Measurements from ENCODE around the gene RNF183. TPM values are rescaled to one million over a fixed set of nuclear protein-coding genes. Genes with fewer than 3 reads are reported as not detected.

Gene RNF183, protein sequence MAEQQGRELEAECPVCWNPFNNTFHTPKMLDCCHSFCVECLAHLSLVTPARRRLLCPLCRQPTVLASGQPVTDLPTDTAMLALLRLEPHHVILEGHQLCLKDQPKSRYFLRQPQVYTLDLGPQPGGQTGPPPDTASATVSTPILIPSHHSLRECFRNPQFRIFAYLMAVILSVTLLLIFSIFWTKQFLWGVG
- total RNA-seq = under 1 TPM; 0.14 to 0.37 TPM

DNA sequence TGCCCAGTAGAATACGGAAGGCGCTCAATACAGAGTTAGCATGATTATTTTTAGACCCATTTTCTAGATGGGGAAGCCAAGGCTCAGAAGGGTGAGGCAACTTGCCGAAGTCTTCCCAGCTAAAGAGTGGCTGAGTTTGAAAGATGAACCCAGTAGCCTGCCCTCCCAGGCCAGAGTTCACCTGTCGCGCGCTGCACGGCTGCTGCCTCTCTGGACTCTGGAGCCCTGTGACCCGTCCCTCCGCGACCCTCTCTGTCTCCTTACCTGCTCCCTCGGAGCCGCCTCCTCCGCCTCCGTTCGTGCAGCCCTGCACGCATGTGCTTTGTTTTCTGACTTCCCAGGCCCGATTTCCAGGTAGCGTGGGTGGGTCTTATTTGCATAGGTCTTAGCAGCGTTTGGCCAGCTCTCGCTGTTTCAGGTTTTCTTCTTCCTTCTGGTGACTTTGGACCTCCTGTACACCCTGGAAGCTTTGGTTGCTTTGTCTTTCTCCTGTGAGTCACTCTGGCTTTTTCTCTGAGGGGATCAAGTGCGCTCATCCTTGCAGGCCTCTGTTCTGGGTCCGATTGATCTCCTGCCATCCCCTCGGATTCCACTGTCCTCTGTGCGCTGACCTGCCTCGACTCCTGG, at the start of gene RNF183:
Gene RNF183, minus strand, starts transcription at position 585 of the 627 bp plus-strand sequence. CDS start 5,192 bp downstream, outside the sequence.
- no peak within 1 kb of the TSS for H3K27ac Mint-ChIP-seq
- no peak within 1 kb of the TSS for H3K4me3 Mint-ChIP-seq
- no peaks in the 10 kb centered on the region for H3K9me3 Mint-ChIP-seq
- peaks cover 6% of the 10 kb centered on the region for H3K4me1 Mint-ChIP-seq
- no peaks in the 10 kb centered on the region for H3K36me3 Mint-ChIP-seq
- no peak for DNase-seq
- ATAC-seq (ENCODE audit: low read depth) = no peak
- H3K27me3 Mint-ChIP-seq = peaks cover 17% of the 10 kb centered on the region
- POLR2A ChIA-PET = no interaction called here

DNA sequence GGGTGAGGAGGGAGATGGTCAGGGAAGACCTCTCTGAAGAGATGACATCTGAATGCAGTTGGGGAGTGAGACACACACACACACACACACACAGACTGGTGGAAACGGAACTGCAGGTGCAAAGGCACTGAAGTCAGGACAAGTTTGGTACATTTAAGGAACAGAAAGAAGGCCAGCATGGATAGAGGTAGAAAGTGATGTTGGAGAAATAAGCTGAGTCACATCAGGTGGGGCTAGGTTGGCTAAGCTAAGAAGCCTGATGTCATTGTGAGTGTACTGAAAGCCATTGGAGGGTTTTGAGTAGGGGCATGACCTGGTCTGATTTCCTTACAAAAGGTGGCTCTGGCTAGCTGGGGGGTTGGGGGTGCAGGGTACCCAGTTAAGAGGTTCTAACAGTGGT, 49.2 kb upstream of the RNF183 start:
- Mint-ChIP-seq H3K4me3 (no peak overlapping the region), H3K27me3 (no peaks in the 10 kb centered on the region), H3K4me1 (peaks cover 31% of the 10 kb centered on the region), H3K36me3 (peaks cover 7% of the 10 kb centered on the region), H3K27ac (peak overlapping the region; percentile 45), H3K9me3 (no peaks in the 10 kb centered on the region)
- ATAC-seq (ENCODE audit: low read depth) (no peak), DNase-seq (no peak)
- POLR2A ChIA-PET = interaction anchor here (5.3 kb wide), 1 partner anchor 12 kb away, joined by 43 read pairs; the partner anchor contains the start of gene WDR31

DNA sequence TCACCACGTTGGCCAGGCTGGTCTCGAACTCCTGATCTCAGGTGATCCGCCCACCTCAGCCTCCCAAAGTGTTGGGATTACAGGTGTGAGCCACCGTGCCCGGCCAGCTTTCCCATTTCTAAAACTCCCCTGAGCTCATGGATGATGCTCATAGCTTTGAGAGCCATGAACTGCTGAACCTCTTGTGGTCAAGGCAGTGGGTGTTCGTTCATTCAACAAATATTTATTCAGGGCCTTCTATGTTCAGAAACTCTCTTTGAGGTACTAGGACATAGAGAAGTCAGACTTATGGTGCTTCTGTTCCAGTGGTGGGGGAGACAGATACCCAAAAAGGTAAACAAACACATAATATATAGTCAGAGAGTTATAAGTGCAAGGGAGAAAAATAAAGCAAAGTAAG, 48.8 kb upstream of the RNF183 start:
- ATAC-seq (ENCODE audit: low read depth) (no peak), DNase-seq (no peak)
- no peak overlapping the region for H3K27ac Mint-ChIP-seq
- POLR2A ChIA-PET = interaction anchor here (3.4 to 5.3 kb wide), 3 partner anchors 11 to 58 kb away, joined by 13 to 43 read pairs (median 19); partner anchors contain the start of genes C9orf43, HDHD3, POLE3 and WDR31
- no peak overlapping the region for H3K4me3 Mint-ChIP-seq
- peaks cover 31% of the 10 kb centered on the region for H3K4me1 Mint-ChIP-seq
- no peaks in the 10 kb centered on the region for H3K27me3 Mint-ChIP-seq
- peaks cover 7% of the 10 kb centered on the region for H3K36me3 Mint-ChIP-seq
- H3K9me3 Mint-ChIP-seq = no peaks in the 10 kb centered on the region

DNA sequence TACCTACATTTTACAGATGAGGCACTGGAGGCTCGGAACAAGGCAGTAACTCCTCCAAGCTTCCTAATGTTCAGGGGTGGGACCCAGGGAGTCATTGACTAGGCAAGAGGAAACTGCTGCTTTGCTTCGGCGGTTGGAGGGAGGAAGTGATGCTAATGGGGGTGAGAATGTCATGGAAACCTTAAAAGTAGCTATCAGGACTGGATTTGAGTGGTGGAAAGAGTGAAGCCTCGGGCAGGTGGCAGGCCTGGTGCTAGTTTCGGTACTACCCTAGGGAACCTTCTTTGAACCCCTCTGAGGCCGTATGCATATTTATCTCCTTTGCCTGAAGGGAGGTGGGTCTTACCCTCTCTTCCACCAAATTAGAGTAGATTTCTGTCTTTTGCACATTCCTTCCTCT, 47.8 kb upstream of the RNF183 start:
- peak overlapping the region; percentile 90 for H3K27ac Mint-ChIP-seq
- peaks cover 31% of the 10 kb centered on the region for H3K4me1 Mint-ChIP-seq
- peak overlapping the region; percentile 93 for H3K4me3 Mint-ChIP-seq
- H3K36me3 Mint-ChIP-seq = peaks cover 7% of the 10 kb centered on the region
- no peaks in the 10 kb centered on the region for H3K27me3 Mint-ChIP-seq
- H3K9me3 Mint-ChIP-seq = no peaks in the 10 kb centered on the region
- ATAC-seq (ENCODE audit: low read depth) (peak; percentile 54), DNase-seq (peak; percentile 45)
- POLR2A ChIA-PET = interaction anchor here (1.2 to 5.3 kb wide), 5 partner anchors 10 to 76 kb away, joined by 3 to 43 read pairs (median 13); partner anchors contain the start of genes C9orf43, CDC26, HDHD3 and POLE3

DNA sequence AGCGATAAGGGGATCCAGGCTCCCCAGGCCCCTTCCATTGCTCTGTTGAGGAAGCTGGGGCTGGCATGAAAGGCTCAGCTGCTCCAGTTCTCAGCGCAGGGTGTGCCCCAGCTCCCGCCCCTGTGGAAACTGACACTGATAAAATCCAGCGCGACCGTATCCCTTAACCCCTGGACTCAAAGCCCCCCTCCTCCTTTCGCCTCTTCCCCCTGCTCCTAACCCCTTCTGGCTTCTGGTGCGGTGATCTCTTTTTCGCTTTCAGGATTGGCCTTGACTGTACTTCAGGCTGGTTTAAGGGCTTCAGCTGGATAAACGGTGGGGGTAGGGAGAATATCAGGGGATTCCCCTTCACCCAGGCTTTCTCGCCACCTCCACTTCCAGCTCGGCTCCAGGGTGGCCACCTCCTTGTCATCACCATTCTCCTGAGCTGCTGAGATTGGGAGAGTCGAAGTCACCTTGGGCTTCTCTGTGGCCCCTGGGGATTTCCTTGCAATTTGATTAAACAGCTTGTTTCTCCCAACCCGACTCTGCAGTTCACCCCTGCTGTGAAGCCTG, 47.0 kb upstream of the RNF183 start:
- Mint-ChIP-seq H3K27me3 (no peaks in the 10 kb centered on the region), H3K27ac (peak overlapping the region; percentile 90), H3K4me1 (peaks cover 31% of the 10 kb centered on the region), H3K36me3 (peaks cover 7% of the 10 kb centered on the region), H3K9me3 (no peaks in the 10 kb centered on the region), H3K4me3 (peak overlapping the region; percentile 93)
- DNase-seq (peak; percentile 42), ATAC-seq (ENCODE audit: low read depth) (peak; percentile 9)
- POLR2A ChIA-PET = interaction anchor here (0.9 to 5.3 kb wide), 11 partner anchors 10 to 199 kb away, joined by 3 to 43 read pairs (median 5); partner anchors contain the start of genes C9orf43, CDC26, HDHD3 and POLE3

DNA sequence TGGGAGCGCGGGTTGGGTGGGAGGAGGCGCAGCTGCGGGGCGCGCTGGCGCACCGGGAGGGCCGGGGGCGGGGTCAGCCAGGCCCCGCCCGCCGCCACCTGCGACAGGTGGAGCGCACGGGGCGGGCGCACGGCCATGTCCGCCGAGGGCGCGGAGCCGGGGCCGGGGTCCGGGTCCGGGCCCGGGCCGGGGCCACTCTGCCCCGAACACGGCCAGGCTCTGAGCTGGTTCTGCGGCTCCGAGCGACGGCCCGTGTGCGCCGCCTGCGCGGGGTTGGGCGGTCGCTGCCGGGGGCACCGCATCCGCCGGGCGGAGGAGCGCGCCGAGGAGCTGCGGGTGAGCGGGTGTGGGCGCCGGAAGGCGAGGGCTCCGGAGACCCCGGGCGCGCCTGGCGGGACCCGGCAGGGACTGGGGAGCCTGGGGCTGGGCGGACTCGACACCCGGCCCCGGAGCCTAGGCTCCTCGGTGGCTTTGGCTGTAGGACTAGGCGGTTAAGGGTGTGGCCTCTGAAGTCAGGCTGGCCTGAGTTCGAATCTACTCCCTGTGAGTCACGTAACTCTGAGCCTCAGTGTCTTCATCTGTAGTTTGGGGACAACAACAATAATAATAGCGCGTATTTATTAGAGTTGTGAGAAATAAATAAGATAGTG, 46.4 kb upstream of the RNF183 start, which contains the start of gene BSPRY:
Gene BSPRY, plus strand, starts transcription at position 97 of the 650 bp plus-strand sequence. Its CDS starts 39 bp downstream, at position 136.
- H3K4me3 Mint-ChIP-seq = peak within 1 kb of the TSS; percentile 93
- H3K27me3 Mint-ChIP-seq = no peaks in the 10 kb centered on the region
- ATAC-seq (ENCODE audit: low read depth) (peak; percentile 65), DNase-seq (peak; percentile 80)
- H3K27ac Mint-ChIP-seq = peak within 1 kb of the TSS; percentile 90
- peaks cover 7% of the 10 kb centered on the region for H3K36me3 Mint-ChIP-seq
- POLR2A ChIA-PET = interaction anchor here (0.7 to 5.3 kb wide), 11 partner anchors 9 to 198 kb away, joined by 3 to 43 read pairs (median 4); partner anchors contain the start of genes C9orf43, CDC26, FKBP15 and HDHD3
- peaks cover 31% of the 10 kb centered on the region for H3K4me1 Mint-ChIP-seq
- no peaks in the 10 kb centered on the region for H3K9me3 Mint-ChIP-seq

DNA sequence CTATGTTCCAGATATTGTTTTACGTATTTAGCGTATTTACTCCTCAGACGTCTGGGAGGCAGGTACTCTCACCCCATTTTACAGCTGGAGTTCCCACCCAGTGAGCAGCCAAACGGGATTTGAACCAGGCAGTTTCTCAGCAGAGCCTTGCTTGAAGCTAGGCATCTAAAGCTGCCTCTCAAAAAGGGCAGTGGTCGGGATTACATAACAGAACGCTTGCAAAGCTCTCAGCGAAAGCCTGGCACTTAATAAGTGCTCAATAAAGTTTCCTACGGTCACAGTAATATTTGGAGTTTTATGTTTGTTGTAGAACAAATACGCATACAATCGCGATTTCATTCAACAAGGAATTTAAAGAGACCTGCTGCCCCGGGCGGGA, 45.9 kb upstream of the RNF183 start:
- peak overlapping the region; percentile 82 for H3K4me3 Mint-ChIP-seq
- no peaks in the 10 kb centered on the region for H3K9me3 Mint-ChIP-seq
- ATAC-seq (ENCODE audit: low read depth) = no peak
- H3K27me3 Mint-ChIP-seq = no peaks in the 10 kb centered on the region
- H3K27ac Mint-ChIP-seq = peak overlapping the region; percentile 75
- peaks cover 7% of the 10 kb centered on the region for H3K36me3 Mint-ChIP-seq
- DNase-seq = no peak
- POLR2A ChIA-PET = interaction anchor here (0.7 to 5.3 kb wide), 7 partner anchors 8 to 128 kb away, joined by 3 to 43 read pairs (median 12); partner anchors contain the start of genes C9orf43, CDC26, FKBP15 and HDHD3
- peaks cover 31% of the 10 kb centered on the region for H3K4me1 Mint-ChIP-seq

DNA sequence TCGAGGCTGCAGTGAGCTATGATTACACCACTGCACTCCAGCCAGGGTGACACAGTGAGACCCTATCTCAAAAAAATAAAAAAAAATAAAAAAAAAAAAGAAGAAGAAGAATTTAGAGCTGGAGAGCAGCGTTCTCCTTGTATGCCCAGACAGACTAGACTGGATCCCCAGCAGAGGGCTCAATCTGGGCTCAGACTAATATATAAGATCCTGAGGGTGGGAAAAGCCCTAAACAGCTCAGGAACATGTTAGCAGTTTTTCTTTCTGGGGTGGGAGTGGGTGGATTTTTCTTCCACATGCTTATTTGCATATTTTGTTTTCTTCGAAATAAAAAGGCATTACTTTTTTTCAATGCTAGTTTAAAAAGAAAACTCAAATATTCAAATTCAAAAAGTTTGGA, 45.3 kb upstream of the RNF183 start:
- H3K27me3 Mint-ChIP-seq = no peaks in the 10 kb centered on the region
- POLR2A ChIA-PET = interaction anchor here (0.6 to 5.3 kb wide), 7 partner anchors 8 to 197 kb away, joined by 3 to 43 read pairs (median 5); partner anchors contain the start of genes ALAD, CDC26, FKBP15 and HDHD3
- H3K4me1 Mint-ChIP-seq = peaks cover 36% of the 10 kb centered on the region
- no peak overlapping the region for H3K27ac Mint-ChIP-seq
- no peaks in the 10 kb centered on the region for H3K9me3 Mint-ChIP-seq
- ATAC-seq (ENCODE audit: low read depth) (no peak), DNase-seq (no peak)
- peak overlapping the region; percentile 34 for H3K4me3 Mint-ChIP-seq
- peaks cover 4% of the 10 kb centered on the region for H3K36me3 Mint-ChIP-seq

DNA sequence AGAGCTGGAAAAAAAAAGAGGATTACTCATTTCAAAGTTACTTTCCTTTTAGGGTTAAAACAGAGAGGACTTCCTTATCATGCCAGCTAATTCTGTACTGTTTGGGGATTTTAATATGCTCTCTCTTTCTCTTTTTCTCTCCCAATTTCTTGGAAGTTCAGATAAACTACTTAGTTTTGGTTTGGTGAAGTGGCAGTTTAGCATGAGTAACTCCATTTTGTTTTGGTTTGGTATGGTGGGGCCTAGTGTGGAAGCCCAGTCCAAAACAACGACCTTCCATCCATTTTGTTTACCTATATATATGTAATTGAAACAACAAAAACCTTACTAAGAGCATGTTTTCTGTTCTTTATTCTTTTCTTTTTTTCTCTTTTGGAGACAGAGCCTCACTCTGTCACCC, 42.5 kb upstream of the RNF183 start:
- H3K9me3 Mint-ChIP-seq = no peaks in the 10 kb centered on the region
- peaks cover 30% of the 10 kb centered on the region for H3K4me1 Mint-ChIP-seq
- no peaks in the 10 kb centered on the region for H3K27me3 Mint-ChIP-seq
- no peaks in the 10 kb centered on the region for H3K36me3 Mint-ChIP-seq
- no peak overlapping the region for H3K27ac Mint-ChIP-seq
- POLR2A ChIA-PET = no interaction called here
- ATAC-seq (ENCODE audit: low read depth) (no peak), DNase-seq (no peak)
- no peak overlapping the region for H3K4me3 Mint-ChIP-seq

DNA sequence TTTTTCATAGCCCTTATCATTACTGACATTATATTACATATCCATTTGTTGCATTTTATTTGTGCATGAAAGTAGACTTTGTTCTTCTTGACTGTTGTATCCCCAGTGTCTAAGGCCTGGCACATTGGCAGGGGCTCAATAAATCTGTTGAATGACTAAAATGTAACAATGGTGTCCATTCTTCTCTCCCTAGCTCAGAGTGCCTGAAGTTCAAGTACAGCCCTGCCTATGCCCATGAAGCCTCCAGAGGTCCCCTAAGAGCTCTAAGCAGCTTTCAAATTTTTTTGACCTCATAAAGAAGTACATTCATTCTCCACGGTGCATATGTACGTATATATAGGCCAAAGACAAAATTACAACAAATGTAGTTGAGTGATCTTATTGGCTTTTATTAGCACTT, 42.0 kb upstream of the RNF183 start:
- H3K9me3 Mint-ChIP-seq = no peaks in the 10 kb centered on the region
- POLR2A ChIA-PET = no interaction called here
- no peaks in the 10 kb centered on the region for H3K36me3 Mint-ChIP-seq
- ATAC-seq (ENCODE audit: low read depth) (no peak), DNase-seq (no peak)
- no peak overlapping the region for H3K27ac Mint-ChIP-seq
- H3K27me3 Mint-ChIP-seq = no peaks in the 10 kb centered on the region
- no peak overlapping the region for H3K4me3 Mint-ChIP-seq
- peaks cover 29% of the 10 kb centered on the region for H3K4me1 Mint-ChIP-seq

DNA sequence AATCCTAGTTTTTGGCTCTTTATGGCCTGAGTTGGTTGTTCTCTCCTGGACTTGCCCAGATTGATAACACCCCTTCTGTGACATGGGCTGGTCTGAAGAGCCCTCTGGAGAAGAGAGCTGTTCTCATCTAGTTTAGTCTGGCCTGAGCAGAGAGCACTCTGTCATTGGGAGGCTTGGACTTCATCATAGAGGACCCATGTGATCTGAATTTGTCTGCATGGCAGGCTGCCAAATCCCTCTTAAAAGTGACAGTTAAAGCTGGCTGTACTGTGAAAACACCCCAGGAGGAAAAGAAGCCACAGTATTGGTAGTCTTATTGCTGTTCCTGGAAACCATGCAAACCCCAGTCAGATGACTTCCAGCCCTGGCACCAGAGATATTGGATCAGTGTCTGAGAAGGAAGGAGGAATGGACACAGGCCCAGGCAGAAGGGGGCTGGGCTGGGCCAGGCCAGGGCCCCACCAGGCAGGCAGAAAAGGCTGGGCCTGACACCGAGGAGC, 40.6 kb upstream of the RNF183 start:
- POLR2A ChIA-PET = no interaction called here
- peak; percentile 19 for ATAC-seq (ENCODE audit: low read depth)
- Mint-ChIP-seq H3K9me3 (no peaks in the 10 kb centered on the region), H3K4me3 (no peak overlapping the region), H3K27me3 (no peaks in the 10 kb centered on the region), H3K27ac (peak overlapping the region; percentile 63), H3K36me3 (no peaks in the 10 kb centered on the region), H3K4me1 (peaks cover 30% of the 10 kb centered on the region)
- no peak for DNase-seq

DNA sequence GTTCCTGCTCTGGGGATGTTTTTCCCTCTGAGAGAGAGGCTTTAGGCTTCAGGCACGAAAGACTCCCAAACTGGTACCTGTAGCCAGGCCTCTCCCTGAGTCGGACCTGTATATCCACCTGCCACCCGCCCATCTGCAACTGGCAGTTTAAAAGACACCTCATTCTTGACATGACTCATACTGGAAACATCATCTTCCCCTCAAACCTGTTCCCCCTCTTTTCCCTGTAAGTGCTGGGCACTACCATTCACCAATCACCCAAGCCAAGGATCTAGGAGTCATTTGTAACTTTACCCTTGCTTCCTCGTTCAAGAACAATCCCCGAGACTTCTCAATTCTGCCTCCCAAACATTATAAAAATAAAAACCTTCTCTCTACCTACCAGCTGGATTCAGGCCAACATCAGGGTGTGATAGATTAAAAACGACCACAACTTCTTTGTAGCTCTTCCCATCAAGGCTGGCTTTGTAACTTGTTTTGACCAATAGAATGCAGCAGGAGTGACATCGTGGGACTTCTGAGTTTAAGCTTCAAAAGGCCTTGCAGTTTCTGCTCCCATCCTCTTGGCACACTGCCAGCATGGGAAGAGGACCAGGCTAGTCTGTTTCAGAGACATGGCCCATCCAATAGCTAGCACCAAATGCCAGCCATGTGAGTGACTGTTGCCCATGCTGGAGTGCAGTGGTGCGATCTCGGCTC, 38.7 kb upstream of the RNF183 start:
- H3K9me3 Mint-ChIP-seq = no peaks in the 10 kb centered on the region
- DNase-seq (no peak), ATAC-seq (ENCODE audit: low read depth) (no peak)
- H3K36me3 Mint-ChIP-seq = no peaks in the 10 kb centered on the region
- POLR2A ChIA-PET = interaction anchor here (1.0 to 3.2 kb wide), 2 partner anchors 8 to 58 kb away, joined by 3 to 43 read pairs; partner anchors contain the start of gene BSPRY
- peak overlapping the region; percentile 26 for H3K27ac Mint-ChIP-seq
- peaks cover 3% of the 10 kb centered on the region for H3K27me3 Mint-ChIP-seq
- H3K4me3 Mint-ChIP-seq = peak overlapping the region; percentile 42
- H3K4me1 Mint-ChIP-seq = peaks cover 24% of the 10 kb centered on the region
